Transverse colon (tissue), 3 donors: ENCODE data around the gene PIK3CD.

ENCODE experiments used
- EP300 ChIP-seq: sonication (generic); formaldehyde crosslinking; IDR thresholded peaks from one replicate; pipeline ENCODE4 v1.6.1; 2017; ENCODE audit warnings: antibody characterized with exemption, low read depth
- TF ChIP-seq, protein P1 (sequence below), 5 experiments: fragments of 200-600 bp in 3 of 5; fragments of 450-650 bp in 2 of 5; sonication (generic) in 3 of 5; IDR thresholded peaks; 1 replicate in 2 of 5; 2 replicates in 3 of 5; pipeline ENCODE4 v1.5.1; 2016 to 2017; ENCODE audit warnings: antibody characterized with exemption in 5 of 5, inconsistent platforms in 3 of 5, mild to moderate bottlenecking in 2 of 5, moderate library complexity in 1 of 5

DNA sequence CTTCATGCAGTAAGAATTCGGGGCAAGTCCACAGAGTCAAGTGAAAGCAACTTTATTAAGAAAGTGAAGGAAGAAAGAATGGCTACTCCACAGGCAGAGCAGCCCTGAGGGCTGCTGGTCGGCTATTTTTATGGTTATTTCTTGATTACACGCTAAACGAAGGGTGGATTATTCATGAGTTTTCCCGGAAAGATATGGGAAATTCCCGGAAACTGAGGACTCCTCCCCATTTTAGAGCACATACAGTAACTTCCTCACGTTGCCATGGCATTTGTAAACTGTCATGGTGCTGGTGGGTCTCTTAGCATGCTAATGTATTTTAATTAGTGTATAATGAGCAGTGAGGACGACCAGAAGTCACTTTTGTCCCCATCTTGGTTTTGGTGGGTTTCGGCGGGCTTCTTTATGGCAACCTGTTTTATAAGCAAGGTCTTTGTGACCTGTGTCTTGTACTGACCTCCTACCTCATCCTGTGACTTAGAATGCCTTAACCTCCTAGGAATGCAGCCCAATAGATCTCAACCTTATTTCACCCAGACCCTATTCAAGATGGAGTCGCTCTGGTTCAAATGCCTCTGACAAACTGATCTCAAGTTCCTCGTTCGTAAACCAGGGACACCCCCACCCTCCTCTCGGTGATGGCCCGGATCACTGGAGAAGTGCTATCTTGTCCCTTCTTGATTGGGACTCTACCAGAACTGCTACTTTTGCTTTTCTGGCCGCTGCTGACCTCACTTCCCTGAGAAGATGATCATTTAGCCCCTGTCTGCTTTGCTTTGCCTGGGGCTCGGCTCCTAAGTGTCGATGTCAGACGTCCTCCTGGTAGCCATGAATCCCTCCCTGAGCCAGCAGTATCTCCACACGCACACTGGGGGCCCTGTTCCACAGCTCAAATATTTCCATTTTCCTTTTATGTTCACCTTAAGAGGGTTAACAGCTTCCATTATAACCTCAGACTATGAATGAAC is 123.5 kb downstream of the PIK3CD start:
- TF ChIP-seq, protein P1, sequence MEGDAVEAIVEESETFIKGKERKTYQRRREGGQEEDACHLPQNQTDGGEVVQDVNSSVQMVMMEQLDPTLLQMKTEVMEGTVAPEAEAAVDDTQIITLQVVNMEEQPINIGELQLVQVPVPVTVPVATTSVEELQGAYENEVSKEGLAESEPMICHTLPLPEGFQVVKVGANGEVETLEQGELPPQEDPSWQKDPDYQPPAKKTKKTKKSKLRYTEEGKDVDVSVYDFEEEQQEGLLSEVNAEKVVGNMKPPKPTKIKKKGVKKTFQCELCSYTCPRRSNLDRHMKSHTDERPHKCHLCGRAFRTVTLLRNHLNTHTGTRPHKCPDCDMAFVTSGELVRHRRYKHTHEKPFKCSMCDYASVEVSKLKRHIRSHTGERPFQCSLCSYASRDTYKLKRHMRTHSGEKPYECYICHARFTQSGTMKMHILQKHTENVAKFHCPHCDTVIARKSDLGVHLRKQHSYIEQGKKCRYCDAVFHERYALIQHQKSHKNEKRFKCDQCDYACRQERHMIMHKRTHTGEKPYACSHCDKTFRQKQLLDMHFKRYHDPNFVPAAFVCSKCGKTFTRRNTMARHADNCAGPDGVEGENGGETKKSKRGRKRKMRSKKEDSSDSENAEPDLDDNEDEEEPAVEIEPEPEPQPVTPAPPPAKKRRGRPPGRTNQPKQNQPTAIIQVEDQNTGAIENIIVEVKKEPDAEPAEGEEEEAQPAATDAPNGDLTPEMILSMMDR (IDR thresholded peaks at IDR 0.05), result no peak
- no peak for TF ChIP-seq EP300
